GM19468 (cell line): Measurements from ENCODE around the gene OTUD3.
"Not testable (repeated sequence)": the region's sequence is repeated elsewhere in the genome, so short reads cannot be mapped to it uniquely, and the experiment has no call there.

Experiments
- ATAC-seq: cut with Tn5 transposase; IDR thresholded peaks from one replicate; pipeline ENCODE4 v1.9.1; 2021; ENCODE audit warnings: mild to moderate bottlenecking, moderate library complexity, moderate number of reproducible peaks; ENCODE audit not compliant: unreplicated experiment; ENCODE audit errors: extremely low read depth

The OTUD3 gene

GRCh38 chr1:19909392-19909791 lies 27.2 kb downstream of the OTUD3 start:
- ATAC-seq = no peak

DNA sequence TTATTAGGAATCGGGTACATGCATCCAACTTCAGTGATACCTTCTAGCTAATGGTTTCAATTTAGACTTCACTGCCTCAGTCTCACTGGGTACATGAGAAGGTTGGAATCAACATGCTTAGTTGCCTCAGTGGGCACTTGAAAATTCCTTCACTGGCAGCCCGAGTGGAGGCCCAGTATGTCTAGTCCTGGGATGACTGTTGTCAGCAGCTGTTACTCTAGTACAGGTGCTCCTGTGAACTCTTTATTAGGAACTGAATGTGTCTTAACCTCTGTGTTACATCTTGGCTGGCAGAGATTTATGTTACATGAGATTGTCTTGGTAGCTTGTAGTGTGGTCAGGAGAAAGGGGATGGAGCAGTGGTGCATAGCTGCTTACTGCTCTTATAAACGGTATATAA lies 27.8 kb downstream of the OTUD3 start:
- ATAC-seq = no peak

- no peak for ATAC-seq
Measured at GRCh38 chr1:19910650-19911049, 28.5 kb downstream of the OTUD3 start.

GRCh38 chr1:19918057-19918456 lies 35.9 kb downstream of the OTUD3 start:
- ATAC-seq = no peak

DNA sequence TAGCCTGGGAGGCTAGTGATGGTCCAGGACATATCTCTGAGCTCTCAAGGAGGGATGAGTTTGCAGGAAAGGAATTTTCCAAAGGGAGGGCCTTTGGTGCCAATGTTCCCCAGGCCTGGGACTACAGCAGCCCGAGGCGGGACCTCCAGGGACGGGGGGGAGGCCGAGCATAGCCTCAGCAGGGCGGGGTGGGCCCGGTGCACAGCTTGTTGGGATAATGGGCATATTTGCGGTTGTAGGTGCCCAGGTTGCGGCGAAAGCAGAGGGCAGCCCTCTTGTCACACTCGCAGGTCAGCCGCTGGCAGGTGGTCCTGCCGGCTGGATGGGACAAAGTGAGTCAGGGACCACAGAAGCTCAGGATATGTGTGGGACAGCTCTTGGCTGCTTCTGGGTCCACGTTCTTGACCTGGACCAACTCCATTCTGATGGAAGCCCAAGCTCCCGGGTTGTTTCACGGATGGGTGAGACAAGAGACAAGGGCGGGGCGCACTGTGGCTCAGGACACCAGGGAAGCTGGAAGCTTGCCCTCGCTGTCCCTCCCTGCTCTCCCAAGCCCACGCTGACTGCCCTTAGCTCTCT lies 38.0 kb downstream of the OTUD3 start:
- no peak for ATAC-seq

- ATAC-seq = no peak
Measured at GRCh38 chr1:19921310-19921709, 39.1 kb downstream of the OTUD3 start.

DNA sequence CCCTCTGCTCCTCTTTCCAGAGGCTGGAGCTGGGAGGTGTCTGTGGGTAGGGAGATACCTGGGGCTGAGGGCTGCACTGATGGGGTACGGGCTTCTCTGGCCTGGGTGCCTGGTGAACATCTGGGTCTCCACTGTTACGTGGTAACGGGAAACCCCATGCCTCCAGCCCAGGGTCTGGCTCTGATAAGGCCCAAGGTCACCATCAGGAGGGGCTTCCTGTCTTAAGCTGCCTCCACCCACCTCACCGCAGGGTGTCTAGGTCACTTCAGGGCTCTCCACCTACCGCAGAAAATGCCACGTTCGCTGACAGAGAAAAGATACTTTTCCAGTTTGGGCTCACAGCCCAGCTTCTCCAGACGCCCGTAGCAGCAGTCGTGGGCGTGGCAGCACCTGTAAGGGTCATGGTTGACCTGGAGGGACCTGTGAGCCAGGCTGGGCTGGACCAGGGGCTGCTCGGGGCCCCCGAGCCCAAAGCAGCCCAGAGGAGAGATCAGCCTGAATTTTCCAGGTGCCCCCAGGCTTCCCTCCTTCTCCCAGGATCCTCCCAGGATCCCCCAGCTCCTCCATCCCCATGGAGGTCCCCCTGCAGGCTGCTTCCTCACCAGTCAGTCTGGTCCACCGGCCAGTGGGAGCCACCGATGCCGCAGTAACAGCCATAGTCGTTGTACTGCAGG lies 40.0 kb downstream of the OTUD3 start:
- ATAC-seq = no peak

DNA sequence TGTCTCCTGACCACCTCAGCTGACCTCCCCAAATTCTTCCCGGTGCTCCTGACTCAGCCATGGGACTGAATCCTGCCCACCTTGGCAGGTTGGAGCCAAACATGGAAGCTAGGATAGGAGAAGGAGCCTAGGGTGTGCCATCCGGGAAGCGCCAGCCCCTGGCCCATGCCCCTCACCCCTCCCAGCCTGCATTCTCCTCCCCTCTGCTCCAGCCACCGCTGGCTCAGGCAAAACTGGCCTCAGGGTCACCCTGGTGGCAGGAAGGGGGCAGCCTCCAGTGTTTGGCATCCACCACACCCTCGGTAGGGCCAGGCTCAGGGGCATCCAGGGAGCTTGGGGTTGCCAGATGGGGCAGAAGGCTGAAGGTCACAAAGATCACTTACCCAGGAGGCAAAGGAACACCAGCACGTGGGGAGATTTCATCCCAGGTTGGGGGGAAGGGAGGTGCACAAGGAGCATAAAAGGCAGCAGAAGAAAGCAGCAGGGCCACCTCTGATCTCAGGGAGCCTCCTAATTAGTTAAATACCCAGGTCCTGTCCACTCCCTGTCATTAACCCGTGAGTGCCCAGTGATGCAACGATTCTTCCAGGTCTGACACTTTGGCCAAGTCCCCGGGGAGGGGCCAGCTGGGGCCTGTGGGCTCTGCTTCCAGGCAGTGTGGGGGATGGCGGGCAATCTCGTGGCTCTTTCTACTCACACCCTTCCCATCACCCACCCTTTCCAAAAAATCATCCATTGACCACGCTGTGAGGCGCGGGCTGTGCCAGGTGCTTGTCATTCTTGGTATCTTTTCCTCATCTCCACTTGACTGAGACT lies 41.1 kb downstream of the OTUD3 start, which contains the start of gene PLA2G2E:
TSS of gene PLA2G2E (minus strand) at position 481 of the 816 bp plus-strand sequence. CDS start at position 423, 58 bp downstream.
- no peak for ATAC-seq

- ATAC-seq = no peak
Measured at GRCh38 chr1:19923953-19924346, 41.8 kb downstream of the OTUD3 start.

- no peak for ATAC-seq
Measured at GRCh38 chr1:19925342-19926070, 43.3 kb downstream of the OTUD3 start.

- ATAC-seq = no peak
Measured at GRCh38 chr1:19926296-19927129, 44.3 kb downstream of the OTUD3 start.

DNA sequence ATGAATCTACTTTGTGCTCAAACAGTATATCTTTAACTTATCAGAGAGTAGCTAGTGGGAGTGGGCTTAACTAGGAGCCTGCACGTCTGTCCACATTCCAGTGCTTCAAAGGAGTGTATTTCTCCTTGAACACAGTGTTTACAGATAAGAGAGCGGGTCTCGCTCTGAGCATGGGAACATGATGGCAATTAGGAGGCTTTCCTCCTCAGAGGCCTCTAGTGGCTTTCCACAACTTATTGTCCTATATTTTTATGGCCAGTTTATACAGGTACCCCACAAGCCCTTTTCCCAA lies 44.9 kb downstream of the OTUD3 start:
- ATAC-seq = not testable (repeated sequence)

DNA sequence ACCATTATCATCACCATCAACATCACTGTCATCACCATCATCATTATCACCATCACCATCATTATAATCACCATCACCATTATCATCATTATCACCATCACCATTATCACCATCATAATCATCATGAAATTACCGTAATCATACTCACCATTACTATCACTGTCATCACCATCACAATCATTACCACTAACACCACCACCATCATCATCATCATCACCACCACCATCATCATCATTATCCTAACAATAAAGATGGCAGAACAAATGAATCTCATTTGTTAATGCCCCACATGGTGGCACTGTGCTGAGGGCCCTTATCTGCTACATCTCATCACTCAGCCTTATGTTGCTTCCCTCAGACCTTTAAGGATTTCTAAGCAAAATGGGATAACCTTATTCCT lies 50.7 kb downstream of the OTUD3 start:
- ATAC-seq = no peak

DNA sequence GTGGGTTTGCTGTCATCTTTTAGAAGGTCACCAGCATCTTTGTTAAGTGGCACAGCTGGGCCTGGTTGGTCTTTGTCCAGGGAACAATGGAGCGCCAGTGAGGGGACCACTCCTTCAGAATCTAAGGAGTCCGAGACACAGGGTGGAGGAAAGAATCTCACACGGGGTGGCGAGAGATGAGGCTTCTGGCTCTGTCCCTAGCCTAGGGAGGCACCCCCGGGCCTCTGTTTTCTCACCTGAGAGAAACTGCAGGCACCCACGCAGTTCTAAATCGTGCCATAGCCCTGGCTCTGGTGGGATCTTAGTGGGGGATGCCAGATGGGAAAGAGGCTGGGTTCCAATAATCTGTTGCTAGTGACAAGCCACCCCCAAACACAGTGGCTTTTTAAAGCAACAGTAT lies 52.1 kb downstream of the OTUD3 start:
- ATAC-seq = no peak

GRCh38 chr1:19936061-19936750 lies 54.0 kb downstream of the OTUD3 start:
- no peak for ATAC-seq

- ATAC-seq = no peak
Measured at GRCh38 chr1:19938472-19938871, 56.3 kb downstream of the OTUD3 start.

DNA sequence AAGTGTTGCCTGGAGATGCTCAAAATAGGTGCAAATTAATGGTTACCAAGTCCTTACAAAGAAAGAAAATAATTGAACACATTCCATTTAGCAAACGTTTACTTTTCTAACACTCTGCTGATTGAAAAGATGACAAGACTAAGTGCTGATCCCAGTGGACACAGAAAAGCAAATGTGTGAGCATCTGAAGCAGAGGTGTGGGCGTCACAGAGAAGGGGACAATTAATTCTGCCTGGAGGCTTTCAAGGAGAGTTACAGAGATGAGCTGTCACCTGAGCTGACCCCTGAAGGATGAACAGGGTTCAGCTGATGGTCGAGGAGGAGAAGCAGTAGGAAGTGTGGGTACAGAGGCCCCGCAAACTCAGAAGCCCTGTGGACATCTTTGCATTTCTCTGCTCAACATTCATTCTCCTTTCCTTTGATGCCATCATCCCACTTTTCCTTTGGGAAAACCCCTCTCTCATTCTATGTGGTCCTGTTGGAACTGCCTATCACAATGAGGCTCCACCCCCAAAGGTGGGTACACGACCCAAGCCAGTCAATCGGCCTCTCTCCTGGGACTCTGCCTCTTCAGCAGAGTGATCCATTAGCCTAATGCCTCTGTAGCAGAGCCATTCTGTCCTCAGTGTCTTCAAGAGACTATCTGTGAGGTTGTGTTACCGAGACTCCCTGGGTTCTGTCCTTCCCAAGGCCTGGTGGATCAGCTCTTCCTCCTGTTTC lies 58.5 kb downstream of the OTUD3 start:
- ATAC-seq = no peak

GRCh38 chr1:19941206-19941568 lies 59.0 kb downstream of the OTUD3 start:
- ATAC-seq = no peak

DNA sequence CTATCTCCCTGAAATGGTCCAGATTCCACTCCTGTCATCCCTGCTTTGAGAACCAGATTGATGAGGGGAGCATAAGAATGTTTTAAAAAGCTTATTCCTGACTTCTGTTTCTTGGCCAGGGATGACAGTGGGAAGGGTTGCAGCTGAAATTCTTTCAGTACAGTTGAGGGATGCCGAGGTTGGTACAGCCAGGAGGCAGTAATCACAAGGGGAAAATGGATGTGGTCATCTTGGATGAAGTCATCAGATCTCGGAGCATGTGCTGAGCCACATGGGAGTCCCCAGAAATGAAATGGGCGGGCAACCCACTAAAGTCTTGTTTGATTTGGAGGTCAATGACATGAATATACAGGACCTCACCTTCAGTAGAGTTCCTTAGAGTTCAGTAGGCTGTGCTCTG lies 59.9 kb downstream of the OTUD3 start:
- ATAC-seq = no peak
